AG09319 (cell line): ENCODE results near the gene DCK.
"Not testable (repeated sequence)": the region's sequence is repeated elsewhere in the genome, so short reads cannot be mapped to it uniquely, and the experiment has no call there.

Source experiments
- DNase-seq: peaks from one replicate; pipeline ENCODE4 v3.0.0-alpha.2; 2010; ENCODE audit warnings: low read depth; ENCODE audit errors: extremely low read depth
- CTCF ChIP-seq: IDR thresholded peaks from 2 replicates; pipeline ENCODE4 v1.5.1; 2011; ENCODE audit warnings: low read depth, mild to moderate bottlenecking, inconsistent platforms, low read length, moderate library complexity

DCK gene

GRCh38 chr4:71050809-71051208 is 57.4 kb downstream of the DCK start:
- no peak for DNase-seq
- no peak for TF ChIP-seq CTCF

- DNase-seq, result no peak
- TF ChIP-seq CTCF, result no peak
These were observed 58.6 kb downstream of the DCK start for GRCh38 chr4:71052034-71052433.

GRCh38 chr4:71052716-71053115 is 59.3 kb downstream of the DCK start:
- no peak for DNase-seq
- no peak for TF ChIP-seq CTCF

GRCh38 chr4:71053613-71054012 is 60.2 kb downstream of the DCK start:
- not testable (repeated sequence) for DNase-seq

DNA sequence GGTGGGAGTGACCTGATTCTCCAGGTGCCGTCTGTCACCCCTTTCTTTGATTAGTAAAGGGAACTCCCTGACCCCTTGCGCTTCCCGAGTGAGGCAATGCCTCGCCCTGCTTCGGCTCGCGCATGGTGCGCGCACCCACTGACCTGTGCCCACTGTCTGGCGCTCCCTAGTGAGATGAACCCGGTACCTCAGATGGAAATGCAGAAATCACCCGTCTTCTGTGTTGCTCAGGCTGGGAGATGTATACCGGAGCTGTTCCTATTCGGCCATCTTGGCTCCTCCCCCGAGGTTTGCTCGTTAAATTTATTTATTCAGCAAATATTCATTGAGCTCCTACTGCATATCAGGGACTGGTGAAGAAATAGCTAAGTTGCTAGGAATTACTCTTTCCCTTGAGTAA is 66.1 kb downstream of the DCK start:
- DNase-seq, result not testable (repeated sequence)

DNA sequence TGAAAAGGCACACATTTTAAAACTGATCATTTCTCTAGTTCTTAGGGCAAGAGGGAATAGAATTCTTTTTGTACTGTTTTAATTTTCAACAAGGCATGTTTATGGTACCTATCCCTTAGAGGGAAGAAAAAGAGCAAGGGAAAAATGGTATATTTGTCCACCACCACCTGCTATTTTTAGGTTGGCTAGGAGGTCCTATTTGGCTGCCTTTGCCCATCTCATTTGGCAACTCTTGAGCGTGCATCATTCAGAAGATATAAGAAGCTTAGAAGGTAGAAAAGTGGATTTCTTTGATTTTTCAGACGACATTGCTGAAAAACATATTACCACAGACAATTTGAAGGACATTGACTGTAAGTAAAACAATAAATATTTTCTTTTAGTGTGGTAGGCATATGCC is 69.0 kb downstream of the DCK start:
- TF ChIP-seq CTCF, result no peak
- no peak for DNase-seq

GRCh38 chr4:71063711-71064110 is 70.3 kb downstream of the DCK start:
- TF ChIP-seq CTCF, result no peak

GRCh38 chr4:71064521-71064920 is 71.1 kb downstream of the DCK start:
- no peak for DNase-seq
- TF ChIP-seq CTCF, result no peak

More at GRCh38 chr4:71063711-71064110, 70.3 kb downstream of the DCK start:
- no peak for DNase-seq
